Measurements from ENCODE around the gene CDH3.

- no peak for TF ChIP-seq CTCF (conservative IDR thresholded peaks at IDR 0.05 in 1 of 2, IDR thresholded peaks at IDR 0.05 in 1 of 2; ENCODE audit: low read depth in 1 of 2, low read length in 2 of 2)
- no peak for TF ChIP-seq EZH2 (IDR thresholded peaks at IDR 0.05; ENCODE audit: low read length, missing control alignments)
Observed at GRCh38 chr16:68629351-68629910, 15.7 kb upstream of the CDH3 start.
